Measurements from ENCODE around the gene FHOD3. TPM values are rescaled to one million over a fixed set of nuclear protein-coding genes. Genes with fewer than 3 reads are reported as not detected.

The FHOD3 gene
- total RNA-seq, 1 experiment from 2014 or later: 5.0 TPM

DNA sequence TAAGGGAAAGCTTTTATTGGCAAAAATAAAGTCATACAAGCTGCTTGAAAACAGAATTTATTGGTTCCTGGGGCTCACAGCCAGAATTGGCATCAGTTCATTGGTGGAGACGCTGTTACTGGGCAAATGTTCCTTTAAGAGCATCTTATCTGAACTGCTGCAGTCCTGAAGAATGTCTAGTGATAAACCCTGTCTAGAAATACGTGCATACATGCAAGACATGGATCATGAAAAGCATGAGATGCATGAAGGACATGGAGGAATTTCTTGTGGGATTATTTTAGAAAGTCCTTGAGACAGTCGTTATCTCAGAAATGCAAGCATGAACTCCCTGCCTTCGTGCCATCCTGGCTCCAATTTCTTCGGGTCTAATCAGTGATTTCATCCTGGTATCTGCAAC is 32.5 kb upstream of the FHOD3 start:
- Mint-ChIP-seq H3K27me3 (ENCODE audit: insufficient read depth, unreplicated experiment) (no peaks in the 10 kb centered on the region), H3K27ac (ENCODE audit: low read depth, unreplicated experiment) (no peak overlapping the region), H3K9me3 (ENCODE audit: unreplicated experiment) (no peaks in the 10 kb centered on the region), H3K4me1 (ENCODE audit: insufficient read depth, unreplicated experiment) (no peaks in the 10 kb centered on the region), H3K4me3 (ENCODE audit: unreplicated experiment) (no peak overlapping the region), H3K36me3 (ENCODE audit: insufficient read depth, unreplicated experiment) (peaks cover 93% of the 10 kb centered on the region)
- no peak for DNase-seq (ENCODE audit: unreplicated experiment)
- ChIA-PET POLR2A (interaction anchor here (1.3 kb wide), 1 partner anchor 15 kb away, joined by 3 read pairs; no protein-coding TSS in a partner anchor), CTCF (interaction anchor here (0.6 to 1.1 kb wide), 3 partner anchors 10 to 18 kb away, joined by 3 to 6 read pairs (median 3); no protein-coding TSS in a partner anchor)
- no TSS peak for BruUV-seq (replicated peaks)
- TF ChIP-seq, protein P1, sequence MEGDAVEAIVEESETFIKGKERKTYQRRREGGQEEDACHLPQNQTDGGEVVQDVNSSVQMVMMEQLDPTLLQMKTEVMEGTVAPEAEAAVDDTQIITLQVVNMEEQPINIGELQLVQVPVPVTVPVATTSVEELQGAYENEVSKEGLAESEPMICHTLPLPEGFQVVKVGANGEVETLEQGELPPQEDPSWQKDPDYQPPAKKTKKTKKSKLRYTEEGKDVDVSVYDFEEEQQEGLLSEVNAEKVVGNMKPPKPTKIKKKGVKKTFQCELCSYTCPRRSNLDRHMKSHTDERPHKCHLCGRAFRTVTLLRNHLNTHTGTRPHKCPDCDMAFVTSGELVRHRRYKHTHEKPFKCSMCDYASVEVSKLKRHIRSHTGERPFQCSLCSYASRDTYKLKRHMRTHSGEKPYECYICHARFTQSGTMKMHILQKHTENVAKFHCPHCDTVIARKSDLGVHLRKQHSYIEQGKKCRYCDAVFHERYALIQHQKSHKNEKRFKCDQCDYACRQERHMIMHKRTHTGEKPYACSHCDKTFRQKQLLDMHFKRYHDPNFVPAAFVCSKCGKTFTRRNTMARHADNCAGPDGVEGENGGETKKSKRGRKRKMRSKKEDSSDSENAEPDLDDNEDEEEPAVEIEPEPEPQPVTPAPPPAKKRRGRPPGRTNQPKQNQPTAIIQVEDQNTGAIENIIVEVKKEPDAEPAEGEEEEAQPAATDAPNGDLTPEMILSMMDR (IDR thresholded peaks at IDR 0.05; ENCODE audit: unreplicated experiment): no peak
- intact Hi-C loops (cut with micrococcal nuclease): no loop called here

DNA sequence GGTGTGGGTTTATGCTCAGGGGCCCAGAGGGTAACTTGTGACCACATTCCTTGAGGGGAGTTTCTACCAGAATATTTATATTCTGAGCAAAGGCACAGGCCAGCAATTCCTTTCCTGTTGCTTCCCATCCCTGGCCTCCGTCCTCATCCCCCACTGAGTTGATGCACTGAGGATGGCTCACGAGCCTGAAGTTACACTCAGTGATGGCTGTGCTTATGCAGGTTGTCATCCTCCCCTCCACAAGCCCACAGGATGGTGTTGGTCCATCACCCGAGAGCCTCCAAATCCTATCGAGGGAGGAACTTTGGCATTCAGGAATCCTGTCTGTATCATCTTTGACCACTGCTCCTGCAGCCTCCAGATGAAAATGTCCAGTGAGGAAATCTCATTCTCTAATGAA is 28.4 kb upstream of the FHOD3 start:
- H3K27ac Mint-ChIP-seq (ENCODE audit: low read depth, unreplicated experiment): no peak overlapping the region
- TF ChIP-seq, protein P1 (IDR thresholded peaks at IDR 0.05; ENCODE audit: unreplicated experiment): no peak
- BruUV-seq (replicated peaks): no TSS peak

DNA sequence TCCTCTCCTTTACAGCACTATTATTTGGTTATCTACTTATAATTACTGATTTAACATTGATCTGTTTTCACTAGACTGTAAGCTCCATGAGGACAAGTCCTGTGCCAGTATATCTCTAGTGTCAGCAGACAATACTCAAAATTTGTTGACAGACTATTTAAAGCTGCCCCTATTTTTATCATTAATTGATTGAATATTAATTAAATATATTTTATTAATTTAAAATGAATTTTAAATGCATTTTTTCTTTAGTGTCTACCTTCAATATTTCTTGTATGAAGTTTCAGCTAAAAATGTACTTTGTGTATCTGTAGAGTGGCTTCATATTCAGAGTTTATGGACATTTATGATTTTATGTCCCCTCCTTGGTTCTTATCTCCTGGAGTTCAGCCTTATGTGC is 26.4 kb upstream of the FHOD3 start:
- ChIA-PET POLR2A (no interaction called here), CTCF (interaction anchor here (1.1 to 1.7 kb wide), 2 partner anchors 10 to 13 kb away, joined by 4 to 7 read pairs; no protein-coding TSS in a partner anchor)
- Mint-ChIP-seq H3K36me3 (ENCODE audit: insufficient read depth, unreplicated experiment) (peaks cover 84% of the 10 kb centered on the region), H3K4me1 (ENCODE audit: insufficient read depth, unreplicated experiment) (peaks cover 4% of the 10 kb centered on the region), H3K27ac (ENCODE audit: low read depth, unreplicated experiment) (no peak overlapping the region), H3K27me3 (ENCODE audit: insufficient read depth, unreplicated experiment) (no peaks in the 10 kb centered on the region), H3K4me3 (ENCODE audit: unreplicated experiment) (no peak overlapping the region), H3K9me3 (ENCODE audit: unreplicated experiment) (no peaks in the 10 kb centered on the region)
- BruUV-seq (replicated peaks): no TSS peak
- DNase-seq (ENCODE audit: unreplicated experiment): no peak
- TF ChIP-seq, protein P1 (IDR thresholded peaks at IDR 0.05; ENCODE audit: unreplicated experiment): no peak
- intact Hi-C loops (cut with micrococcal nuclease): no loop called here

More for the DNA sequence above, 28.4 kb upstream of the FHOD3 start:
- H3K4me3 Mint-ChIP-seq (ENCODE audit: unreplicated experiment): no peak overlapping the region
- intact Hi-C loops (cut with micrococcal nuclease): no loop called here
- CTCF ChIA-PET: interaction anchor here (1.7 kb wide), 1 partner anchor 12 kb away, joined by 7 read pairs; no protein-coding TSS in a partner anchor
- no peaks in the 10 kb centered on the region for H3K4me1 Mint-ChIP-seq (ENCODE audit: insufficient read depth, unreplicated experiment)
- peaks cover 95% of the 10 kb centered on the region for H3K36me3 Mint-ChIP-seq (ENCODE audit: insufficient read depth, unreplicated experiment)
- H3K27me3 Mint-ChIP-seq (ENCODE audit: insufficient read depth, unreplicated experiment): no peaks in the 10 kb centered on the region
- H3K9me3 Mint-ChIP-seq (ENCODE audit: unreplicated experiment): no peaks in the 10 kb centered on the region
- POLR2A ChIA-PET: no interaction called here
- no peak for DNase-seq (ENCODE audit: unreplicated experiment)

DNA sequence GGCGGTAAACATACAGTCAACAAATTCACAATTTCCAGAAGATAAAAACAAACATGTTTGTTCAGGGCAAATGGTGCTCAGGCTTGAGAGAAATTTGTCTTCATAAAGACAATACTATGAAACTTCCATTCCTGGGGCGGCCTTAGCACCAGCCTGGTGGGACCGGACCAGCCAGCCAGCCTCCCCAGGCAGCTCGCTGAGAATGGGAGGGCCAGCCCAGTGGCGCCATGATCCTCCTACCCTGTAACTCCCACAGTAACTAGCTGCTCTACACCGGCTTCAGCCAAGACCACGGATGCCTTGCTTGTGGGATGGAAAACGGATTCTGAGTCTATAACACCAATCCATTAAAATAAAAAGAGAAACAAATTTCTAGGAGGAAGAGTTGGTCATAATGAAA is 24.2 kb upstream of the FHOD3 start:
- BruUV-seq (replicated peaks): no TSS peak
- intact Hi-C loops (cut with micrococcal nuclease): no loop called here
- Mint-ChIP-seq H3K36me3 (ENCODE audit: insufficient read depth, unreplicated experiment) (peaks cover 62% of the 10 kb centered on the region), H3K27me3 (ENCODE audit: insufficient read depth, unreplicated experiment) (no peaks in the 10 kb centered on the region), H3K4me3 (ENCODE audit: unreplicated experiment) (no peak overlapping the region), H3K9me3 (ENCODE audit: unreplicated experiment) (no peaks in the 10 kb centered on the region), H3K4me1 (ENCODE audit: insufficient read depth, unreplicated experiment) (peaks cover 9% of the 10 kb centered on the region), H3K27ac (ENCODE audit: low read depth, unreplicated experiment) (no peak overlapping the region)
- POLR2A ChIA-PET: interaction anchor here (0.7 to 1.3 kb wide), 3 partner anchors 10 to 160 kb away, joined by 3 read pairs; no protein-coding TSS in a partner anchor
- no peak for DNase-seq (ENCODE audit: unreplicated experiment)
- CTCF ChIA-PET: interaction anchor here (0.6 to 2.9 kb wide), 3 partner anchors 11 to 494 kb away, joined by 3 to 15 read pairs (median 5); no protein-coding TSS in a partner anchor
- TF ChIP-seq, protein P1 (IDR thresholded peaks at IDR 0.05; ENCODE audit: unreplicated experiment): no peak
